ENCODE measurements around the gene LRRN2.

The LRRN2 gene

DNA sequence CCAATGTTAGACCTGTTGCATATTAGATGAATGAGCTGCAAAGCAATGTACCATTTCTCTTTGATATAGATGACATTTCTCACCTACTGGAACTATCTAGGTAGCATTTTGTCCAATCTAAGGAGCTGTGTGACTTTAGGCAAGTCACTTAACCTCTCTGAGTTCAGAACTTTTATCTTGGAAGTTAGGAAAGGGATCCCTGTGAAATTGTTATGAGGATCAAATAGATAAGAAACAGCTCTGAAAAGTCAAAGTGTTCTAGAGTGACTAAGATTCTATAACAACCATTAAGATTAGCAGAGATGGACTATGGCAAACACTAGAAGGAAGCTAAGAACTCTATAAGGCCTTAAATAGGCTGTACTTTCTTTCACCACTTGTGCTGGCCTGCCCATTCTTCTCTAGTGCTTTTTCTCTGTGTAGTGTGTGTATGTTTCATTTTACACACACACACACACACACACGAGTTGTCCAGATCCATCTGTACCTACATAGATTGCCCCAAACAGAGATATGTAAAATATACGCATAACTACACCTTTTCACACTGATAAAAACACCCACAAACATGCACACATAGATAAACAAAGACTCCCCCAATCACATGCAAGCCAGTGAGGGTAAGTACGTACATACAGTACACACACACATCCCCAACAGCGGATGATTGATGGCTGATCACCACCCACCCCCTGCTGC lies 19.4 kb upstream of the LRRN2 start:
- TF ChIP-seq, protein P1, sequence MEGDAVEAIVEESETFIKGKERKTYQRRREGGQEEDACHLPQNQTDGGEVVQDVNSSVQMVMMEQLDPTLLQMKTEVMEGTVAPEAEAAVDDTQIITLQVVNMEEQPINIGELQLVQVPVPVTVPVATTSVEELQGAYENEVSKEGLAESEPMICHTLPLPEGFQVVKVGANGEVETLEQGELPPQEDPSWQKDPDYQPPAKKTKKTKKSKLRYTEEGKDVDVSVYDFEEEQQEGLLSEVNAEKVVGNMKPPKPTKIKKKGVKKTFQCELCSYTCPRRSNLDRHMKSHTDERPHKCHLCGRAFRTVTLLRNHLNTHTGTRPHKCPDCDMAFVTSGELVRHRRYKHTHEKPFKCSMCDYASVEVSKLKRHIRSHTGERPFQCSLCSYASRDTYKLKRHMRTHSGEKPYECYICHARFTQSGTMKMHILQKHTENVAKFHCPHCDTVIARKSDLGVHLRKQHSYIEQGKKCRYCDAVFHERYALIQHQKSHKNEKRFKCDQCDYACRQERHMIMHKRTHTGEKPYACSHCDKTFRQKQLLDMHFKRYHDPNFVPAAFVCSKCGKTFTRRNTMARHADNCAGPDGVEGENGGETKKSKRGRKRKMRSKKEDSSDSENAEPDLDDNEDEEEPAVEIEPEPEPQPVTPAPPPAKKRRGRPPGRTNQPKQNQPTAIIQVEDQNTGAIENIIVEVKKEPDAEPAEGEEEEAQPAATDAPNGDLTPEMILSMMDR (IDR thresholded peaks at IDR 0.05; ENCODE audit: insufficient read depth, low read length, missing control alignments): no peak
- CTCF ChIA-PET: interaction anchor here (0.5 to 0.9 kb wide), 2 partner anchors 34 to 43 kb away, joined by 3 read pairs; no protein-coding TSS in a partner anchor
- no peak for DNase-seq (ENCODE audit: low read depth, low spot score)
- POLR2A ChIA-PET: no interaction called here
- no peak overlapping the region for H3K4me3 ChIP-seq (ENCODE audit: low read depth, low read length)

DNA sequence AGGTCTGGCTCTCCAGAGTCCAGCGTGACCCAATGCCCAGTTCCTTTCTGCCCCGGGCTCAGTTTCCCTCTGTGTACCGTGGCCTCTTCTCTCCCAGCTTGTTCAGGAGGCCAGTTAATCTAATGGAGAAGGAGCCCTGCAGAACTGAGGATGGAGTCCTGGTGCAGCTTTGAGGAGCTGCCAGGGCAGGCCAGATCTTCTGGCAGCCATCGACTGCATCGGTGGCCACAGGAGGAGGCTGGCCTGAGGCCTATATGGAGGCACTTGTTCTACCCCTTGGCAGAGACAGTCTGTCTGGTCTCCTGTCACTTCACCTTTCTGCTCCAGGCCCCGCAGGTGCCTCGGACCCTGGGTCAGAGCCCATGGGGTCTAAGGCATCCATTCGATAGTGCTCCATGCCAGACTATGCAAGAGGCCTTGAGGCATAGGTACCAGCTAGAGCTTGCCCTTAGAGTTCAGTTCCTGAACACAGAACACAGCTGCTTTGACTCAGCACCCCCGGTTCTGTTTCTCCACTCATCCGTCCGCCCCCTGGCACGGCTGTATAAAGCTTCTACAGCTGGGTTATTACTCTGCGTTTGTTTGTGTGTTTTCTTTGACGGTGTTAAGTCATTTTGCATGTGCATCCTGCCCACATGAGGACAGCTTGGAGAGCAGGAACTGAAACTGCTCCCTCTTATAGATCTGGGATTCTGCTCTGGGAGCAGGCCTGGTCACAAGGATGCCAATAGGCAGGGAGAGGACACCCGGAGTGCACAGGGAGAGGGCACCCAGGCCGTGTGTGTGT lies 18.5 kb upstream of the LRRN2 start:
- CTCF ChIA-PET: interaction anchor here (0.8 to 1.4 kb wide), 2 partner anchors 11 to 138 kb away, joined by 3 read pairs; no protein-coding TSS in a partner anchor
- POLR2A ChIA-PET: no interaction called here
- no peak overlapping the region for H3K4me3 ChIP-seq (ENCODE audit: low read depth, low read length)
- TF ChIP-seq, protein P1 (IDR thresholded peaks at IDR 0.05; ENCODE audit: insufficient read depth, low read length, missing control alignments): no peak
- DNase-seq (ENCODE audit: low read depth, low spot score): no peak

DNA sequence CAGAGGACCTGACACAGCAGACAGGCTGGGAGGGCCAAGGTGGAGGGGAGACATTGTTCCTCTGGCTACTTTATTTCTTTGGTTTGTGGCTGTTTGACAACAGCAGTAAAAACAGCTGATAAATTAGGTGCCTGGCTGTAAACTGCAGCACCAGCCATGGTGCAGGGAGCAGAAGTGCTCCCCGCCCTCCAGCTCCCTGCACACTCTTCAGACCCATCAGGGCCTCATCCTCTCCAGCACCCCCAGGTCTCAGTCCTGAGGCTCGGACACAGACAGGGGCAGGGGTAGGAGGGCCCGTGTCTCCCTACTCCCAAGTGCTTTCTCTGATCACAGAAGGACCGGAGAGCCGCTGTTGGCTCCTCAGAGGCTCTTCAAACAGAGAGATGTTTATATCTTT lies 17.7 kb upstream of the LRRN2 start:
- DNase-seq (ENCODE audit: low read depth, low spot score): no peak
- H3K4me3 ChIP-seq (ENCODE audit: low read depth, low read length): no peak overlapping the region
- ChIA-PET CTCF (interaction anchor here (0.8 to 1.4 kb wide), 3 partner anchors 10 to 137 kb away, joined by 3 read pairs; no protein-coding TSS in a partner anchor), POLR2A (no interaction called here)
- TF ChIP-seq, protein P1 (IDR thresholded peaks at IDR 0.05; ENCODE audit: insufficient read depth, low read length, missing control alignments): no peak

DNA sequence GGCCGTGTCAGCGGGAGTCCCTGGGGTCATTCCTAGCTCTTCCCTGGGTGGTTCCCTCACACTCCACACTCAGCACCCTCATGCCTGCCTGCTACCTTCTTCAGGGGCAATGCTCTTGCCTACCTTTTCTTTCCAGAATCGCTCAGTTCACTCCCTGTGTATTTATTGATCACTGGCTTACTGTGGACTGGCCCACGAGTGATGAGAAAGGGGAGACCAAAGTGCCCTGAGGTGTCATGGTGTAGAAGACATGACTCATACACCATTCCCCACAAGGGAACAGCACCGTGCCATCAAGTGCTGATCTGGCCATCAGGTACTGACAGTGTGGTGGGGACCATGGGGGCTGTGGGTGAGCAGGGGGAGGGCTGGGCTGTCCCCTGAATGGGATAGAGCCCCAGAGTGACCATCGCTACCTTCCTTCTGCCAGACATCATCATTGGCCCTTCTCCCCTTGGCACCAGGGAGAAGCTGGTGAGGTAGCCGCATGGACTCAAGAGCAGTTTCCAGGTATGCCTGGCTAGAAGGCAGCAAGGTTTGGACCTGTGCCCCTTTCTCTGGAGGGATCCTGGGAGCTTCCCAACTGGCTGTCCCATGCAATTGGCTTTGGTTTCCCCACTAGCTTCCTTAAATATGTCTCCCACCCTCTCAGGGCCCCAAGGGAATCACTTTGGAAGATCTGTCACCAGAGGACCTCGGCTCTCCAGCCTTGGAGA lies 17.2 kb upstream of the LRRN2 start:
- ChIA-PET CTCF (interaction anchor here (1.1 to 1.4 kb wide), 2 partner anchors 11 to 12 kb away, joined by 3 read pairs; no protein-coding TSS in a partner anchor), POLR2A (no interaction called here)
- no peak overlapping the region for H3K4me3 ChIP-seq (ENCODE audit: low read depth, low read length)
- DNase-seq (ENCODE audit: low read depth, low spot score): no peak
- TF ChIP-seq, protein P1 (IDR thresholded peaks at IDR 0.05; ENCODE audit: insufficient read depth, low read length, missing control alignments): no peak

DNA sequence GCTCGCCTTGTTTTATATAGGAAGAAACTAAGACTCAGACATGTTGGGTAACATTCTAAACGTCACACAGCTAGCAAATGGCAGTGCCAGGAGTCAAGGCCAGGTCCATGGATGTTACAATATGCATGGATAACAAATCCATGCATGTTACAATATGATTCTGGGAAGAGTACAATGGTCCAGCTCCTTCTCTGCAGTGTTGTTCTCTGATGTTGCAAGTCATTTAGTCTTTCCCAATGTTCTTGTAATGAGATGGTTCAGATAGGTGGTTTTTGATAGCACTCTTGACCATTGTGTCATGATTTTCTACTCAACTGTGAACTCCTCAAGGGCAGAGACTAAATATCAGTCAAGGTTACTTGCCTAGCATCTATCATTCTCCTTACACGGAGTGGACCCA lies 15.7 kb upstream of the LRRN2 start:
- ChIA-PET POLR2A (no interaction called here), CTCF (no interaction called here)
- H3K4me3 ChIP-seq (ENCODE audit: low read depth, low read length): no peak overlapping the region
- DNase-seq (ENCODE audit: low read depth, low spot score): no peak
- TF ChIP-seq, protein P1 (IDR thresholded peaks at IDR 0.05; ENCODE audit: insufficient read depth, low read length, missing control alignments): no peak

All from AG04449 (cell line).